ENCODE measurements around the gene LARGE1.

Gene LARGE1

GRCh38 chr22:33758961-33759360 is 161.3 kb downstream of the LARGE1 start:
- DNase-seq: no peak

- DNase-seq: no peak
Observed at GRCh38 chr22:33757802-33758483, 162.3 kb downstream of the LARGE1 start.

DNA sequence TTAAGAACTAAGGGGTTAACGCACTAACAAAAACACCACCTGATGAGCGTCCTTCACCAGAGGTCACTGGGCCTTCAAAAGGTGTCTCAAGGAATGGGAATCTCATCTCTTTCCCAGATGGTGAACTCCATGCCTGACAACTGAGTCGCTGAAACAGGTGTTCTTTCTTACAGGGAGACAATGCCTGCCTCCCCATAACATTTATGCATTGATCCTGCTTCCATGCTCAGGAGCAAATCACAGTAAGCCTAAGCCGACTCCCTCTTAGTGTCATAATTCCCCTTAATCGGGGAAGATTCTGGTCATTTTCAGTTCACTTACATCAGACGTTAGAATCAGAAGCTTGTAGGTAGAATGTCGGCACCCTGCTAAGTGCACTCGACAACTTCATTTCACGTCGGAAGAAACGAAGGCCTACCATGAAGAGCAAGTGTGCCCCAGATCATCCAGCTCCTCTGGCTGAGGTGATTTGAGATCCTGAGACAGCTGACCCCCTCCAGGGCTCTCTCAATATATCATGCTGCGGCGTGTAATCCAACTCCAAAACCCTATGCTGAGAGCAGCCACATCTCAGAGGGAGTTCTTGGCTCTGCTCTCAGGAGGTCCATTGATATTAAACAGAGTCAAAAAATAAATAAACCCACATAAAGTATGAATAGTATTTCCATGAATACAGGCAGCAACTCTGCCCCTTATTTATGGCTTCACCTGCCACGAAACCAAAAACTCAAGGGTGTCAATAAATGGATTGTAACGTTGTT is 163.1 kb downstream of the LARGE1 start:
- DNase-seq: no peak

DNA sequence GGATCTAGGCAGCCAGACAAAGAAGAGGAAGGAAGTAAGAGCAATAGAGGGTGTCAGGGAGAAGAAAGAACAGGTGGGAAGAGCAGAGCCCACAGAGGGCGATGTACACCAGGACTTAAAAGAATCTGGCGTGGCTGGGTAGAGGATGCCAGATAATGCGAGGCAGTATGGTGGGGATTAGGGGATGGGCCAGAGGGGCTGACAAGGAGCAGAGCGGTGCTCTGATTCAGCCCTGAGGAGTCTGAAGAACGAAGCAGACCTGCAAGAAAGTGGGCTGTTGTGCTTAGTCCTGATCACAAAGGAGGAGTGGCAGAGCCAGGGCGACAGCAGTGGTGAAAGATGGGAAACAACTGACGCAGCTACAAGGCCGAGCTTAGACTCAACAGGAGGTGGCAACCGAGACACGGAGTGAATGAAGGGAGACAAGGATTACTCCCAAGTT is 163.7 kb downstream of the LARGE1 start:
- DNase-seq: no peak

DNA sequence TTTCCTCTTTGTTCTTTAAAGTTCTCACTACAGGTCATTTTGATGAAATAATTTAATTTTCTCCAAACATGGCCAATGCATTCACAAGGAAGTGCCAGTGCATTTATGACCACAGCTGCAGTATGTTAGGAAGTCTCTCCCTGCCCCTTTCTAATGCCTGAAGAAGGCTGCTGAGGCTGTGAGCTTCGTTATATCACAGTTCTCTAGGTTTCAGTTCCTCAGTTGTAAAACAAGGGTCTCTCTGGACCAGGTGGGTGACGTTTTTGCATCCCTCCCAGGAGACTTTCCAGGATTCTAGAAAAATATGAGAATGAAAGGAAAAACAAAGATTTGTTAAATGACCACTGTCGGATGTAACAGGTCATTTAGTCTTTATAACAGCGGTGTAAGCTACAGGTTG is 171.6 kb downstream of the LARGE1 start:
- DNase-seq: no peak

DNA sequence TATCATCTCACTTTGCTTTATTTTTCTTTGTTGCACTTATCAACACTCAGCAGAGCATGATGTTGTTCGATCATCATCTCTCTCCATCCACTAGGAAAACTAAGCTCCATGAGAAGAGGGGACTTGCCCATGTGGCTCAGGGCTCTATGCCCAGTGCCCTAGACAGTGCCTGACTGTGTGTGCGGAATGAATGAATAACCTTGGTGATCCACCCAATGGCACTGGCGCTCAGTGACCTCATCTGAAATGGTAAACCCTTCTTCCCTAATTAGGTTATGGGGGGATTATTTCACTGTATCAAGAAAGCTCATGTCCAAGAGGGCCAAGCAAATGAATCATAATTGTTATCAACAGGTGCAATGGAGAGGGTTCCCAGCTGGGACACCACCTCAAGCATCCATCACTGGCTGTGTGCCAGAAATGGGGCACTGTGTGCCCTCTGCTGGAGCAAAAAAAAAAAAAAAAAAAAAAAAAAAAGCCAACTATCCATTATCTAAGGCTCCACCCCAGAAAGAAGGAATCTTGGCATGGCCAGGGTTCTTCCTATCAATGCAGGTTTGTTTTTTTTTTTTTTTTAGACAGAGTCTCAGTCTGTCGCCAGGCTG is 172.6 kb downstream of the LARGE1 start:
- DNase-seq: no peak

DNA sequence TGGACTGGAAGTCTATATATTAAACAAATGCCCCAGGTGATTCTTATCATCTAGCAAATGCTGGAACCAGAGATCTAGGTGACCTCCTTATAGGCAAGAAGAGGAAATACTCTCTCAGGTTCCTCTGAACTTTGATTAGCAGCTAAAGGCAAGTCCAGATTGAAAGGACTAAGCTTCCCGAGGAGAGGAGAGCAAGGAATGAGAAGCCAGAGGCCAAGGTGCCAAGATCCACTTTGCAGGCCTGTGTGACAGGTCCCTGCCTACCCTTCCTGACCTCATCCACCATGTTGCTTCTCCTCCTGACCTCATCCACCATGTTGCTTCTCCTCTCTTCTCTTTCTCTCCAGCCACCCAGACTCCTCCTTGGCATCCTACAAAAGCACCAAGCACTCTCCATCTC is 173.2 kb downstream of the LARGE1 start:
- DNase-seq: no peak

DNA sequence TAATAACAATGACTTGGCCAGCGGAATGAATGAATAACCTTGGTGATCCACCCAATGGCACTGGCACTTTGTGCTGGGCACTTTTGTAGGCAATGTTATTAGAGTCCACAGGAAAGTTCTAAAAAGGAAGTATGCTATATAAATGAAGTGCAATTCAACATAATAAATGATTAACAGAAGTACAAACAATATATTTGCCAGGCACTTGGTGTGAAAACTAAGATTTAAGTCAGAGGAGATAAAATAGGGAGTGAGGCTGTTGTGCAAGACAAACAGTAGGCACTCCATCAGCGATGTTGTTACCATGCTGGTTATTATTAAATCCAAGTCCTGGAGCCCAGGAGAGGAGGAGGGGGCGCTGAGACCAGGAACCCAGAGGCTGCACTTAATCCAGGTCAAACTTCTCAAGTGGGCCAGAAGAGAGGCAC is 173.8 kb downstream of the LARGE1 start:
- no peak for DNase-seq

DNA sequence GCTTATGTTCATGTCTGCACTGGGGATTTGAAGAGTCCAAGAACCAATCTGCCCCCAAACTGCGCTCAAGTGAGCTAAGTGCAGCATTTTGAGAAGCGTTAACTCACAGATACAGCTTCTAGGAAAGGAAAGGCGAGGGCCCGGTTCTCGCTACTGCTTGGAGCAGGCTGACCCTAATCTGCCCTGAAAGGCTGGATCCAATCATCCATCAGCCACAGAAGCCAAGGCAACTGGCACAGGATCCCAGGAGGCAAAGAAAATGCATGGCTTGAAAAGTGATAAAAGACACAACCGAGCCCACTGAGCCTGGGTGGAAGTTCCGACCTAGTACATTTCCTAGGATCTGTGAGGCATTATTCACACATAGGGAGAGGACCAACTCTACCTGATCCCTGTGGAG is 174.8 kb downstream of the LARGE1 start:
- no peak for DNase-seq

DNA sequence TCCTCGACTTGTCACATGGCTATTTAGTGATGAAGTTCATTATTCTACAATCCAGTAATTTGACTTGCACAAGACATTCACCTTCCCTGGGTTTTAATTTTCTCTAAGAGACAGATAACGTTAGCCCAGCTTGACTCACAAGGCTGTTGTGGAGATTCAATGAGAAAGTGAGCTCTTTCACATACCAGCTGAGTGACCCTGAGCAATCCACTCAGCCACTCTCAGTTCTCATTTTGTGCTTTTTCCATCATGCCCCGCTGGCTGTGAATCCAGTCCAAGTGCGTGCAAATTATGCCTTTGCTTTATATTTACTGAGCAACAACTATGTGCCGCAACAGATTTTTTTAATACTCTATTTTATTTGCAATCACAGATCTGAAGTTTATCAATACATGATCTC is 176.5 kb downstream of the LARGE1 start:
- DNase-seq: no peak

- no peak for DNase-seq
Observed at GRCh38 chr22:33741025-33741424, 179.3 kb downstream of the LARGE1 start.

DNA sequence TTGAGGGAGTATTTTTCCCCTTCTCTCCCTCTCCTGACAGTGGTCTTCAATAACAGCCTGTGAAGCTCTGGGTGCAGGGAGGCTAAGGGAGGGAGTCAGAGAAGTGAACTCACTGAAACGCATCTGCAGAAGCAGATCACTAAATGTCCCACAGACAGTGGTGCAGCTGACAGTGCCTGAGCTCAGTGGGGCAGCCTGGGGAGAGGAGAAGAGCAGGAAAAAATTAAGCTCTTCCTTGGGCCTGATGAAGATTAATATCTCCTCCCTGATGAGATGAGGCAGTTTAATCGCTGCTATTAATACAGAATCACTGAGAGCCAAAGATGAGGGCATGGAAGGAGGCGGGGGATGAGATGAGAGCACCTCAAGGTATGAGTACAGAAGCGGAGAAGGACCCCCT is 180.8 kb downstream of the LARGE1 start:
- no peak for DNase-seq

DNA sequence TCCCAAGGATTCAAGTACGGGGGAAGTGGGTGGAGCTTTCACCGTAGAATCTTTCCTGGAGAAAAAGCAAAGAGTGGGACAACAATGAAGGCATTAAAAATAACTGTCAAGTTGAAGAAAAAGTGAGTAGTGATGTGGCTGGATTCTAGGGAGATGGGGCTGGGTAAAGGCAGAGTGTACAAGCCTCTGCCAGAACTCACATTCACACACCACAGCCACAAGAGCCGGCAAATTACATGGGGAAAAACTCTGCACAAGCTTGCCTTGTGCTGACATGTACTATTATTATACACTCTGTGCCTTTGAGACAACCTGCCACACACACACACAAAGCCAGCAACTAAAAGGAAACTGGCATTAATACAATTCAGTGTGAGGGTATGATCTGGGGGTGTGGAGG is 182.6 kb downstream of the LARGE1 start:
- no peak for DNase-seq

DNA sequence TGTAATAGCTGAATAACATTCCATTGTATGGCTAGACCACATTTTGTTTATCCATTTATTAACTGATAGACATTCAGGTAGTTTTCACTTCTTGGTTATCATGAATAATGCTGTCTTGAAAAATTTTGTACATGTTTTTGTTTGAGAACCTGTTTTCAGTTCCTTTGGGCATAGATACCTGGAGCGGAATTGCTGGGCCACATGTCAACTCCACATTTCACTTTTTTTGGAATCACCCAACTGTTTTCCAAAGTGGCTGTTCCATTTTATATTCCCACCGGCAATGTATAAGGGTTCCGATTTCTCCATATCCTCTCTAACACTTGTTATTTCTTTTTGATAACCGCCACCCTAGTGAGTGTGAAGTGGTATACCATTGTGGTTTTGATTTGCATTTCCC is 184.3 kb downstream of the LARGE1 start:
- no peak for DNase-seq

GRCh38 chr22:33728847-33729246 is 191.4 kb downstream of the LARGE1 start:
- DNase-seq: no peak

DNA sequence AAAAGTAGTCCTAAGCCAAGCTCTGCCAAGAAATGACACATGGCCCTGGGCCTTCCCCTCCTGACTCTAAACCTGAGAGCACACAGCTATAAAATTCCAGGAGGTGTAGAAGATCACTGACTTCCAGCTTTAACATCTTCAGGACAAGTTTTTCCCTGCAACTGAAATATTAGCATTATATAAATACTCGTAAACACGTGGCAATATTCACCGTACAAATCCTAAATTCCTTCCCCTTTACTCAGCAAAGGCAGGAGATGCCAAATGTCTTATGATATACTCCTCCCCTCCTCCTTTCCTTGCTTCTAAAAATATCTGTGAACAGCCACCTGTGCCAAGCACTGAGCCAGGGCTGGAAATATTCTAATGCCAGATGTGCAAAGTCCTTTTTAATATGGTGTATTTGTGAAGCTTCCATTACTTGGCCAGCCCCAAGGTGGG is 194.0 kb downstream of the LARGE1 start:
- no peak for DNase-seq

DNA sequence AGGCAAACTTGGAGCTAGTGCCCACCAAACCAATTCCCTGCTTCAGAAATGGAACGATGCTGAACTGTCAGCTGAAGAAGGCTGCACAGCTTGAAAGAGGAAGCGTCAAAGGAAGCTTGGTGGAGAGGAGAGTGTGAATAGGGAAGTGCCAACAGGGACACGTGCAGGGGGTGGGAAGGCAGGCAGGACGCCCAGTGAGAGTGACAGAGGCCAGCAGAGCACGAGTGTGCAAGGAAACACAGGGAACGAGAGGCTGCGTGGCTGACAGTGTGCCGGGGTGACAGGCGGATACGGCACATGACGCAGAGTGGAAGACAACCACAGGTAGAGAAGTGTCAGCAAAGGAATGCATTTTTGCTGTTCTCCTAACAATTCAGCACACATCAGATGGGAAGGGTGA is 196.4 kb downstream of the LARGE1 start:
- DNase-seq: no peak

DNA sequence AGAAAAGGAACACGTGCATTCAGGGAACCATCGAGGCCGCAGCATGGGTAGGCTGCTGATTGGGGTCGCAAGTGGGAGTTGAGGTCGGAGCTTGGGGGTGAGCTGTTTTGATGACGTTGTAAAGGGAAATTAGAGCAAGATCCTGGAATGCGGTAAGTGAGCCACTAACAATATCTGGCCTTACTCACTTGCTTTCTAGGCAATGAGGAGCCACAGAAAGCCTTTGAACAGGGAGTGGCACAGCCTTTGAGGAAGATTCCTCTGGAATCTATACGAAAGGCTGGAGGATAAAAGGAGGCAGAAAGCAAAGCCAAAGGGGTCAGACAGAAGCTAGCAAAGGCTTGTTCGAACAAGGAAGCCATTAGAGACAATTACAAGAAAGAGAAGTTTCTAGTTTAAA is 197.5 kb downstream of the LARGE1 start:
- DNase-seq: no peak

DNA sequence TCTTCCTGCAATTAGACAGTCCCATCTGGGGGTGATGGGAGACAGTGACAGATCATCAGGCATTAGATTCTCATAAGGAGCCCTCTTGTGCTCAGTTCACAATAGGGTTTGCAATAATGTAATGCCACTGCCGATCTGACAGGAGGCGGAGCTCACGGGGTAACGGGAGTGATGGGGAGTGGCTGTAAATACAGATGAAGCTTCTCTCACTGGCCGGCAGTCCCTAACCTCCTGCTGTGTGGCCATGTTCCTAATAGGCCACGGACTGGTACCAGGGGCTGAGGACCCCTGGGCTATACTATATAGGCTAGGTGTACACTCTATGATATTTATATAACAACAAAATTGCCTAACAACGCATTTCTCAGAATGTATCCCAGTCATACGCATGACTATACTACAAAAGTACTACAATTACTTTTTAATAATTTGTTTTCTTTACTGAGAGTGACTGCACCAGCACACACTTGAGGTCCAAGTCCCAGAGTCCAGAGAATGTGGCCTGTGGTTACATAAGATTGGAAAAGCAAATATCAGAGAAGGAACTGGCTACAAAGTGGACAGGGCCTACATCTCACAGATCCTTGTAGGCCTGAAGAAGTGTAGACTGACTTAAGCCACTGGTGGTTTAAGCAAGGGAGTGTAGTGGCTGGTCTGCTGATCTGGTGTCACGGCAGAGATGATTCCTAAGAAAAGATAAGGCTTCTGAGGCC is 200.0 kb downstream of the LARGE1 start:
- DNase-seq: no peak

- DNase-seq: no peak
Observed at GRCh38 chr22:33717694-33718396, 202.4 kb downstream of the LARGE1 start.

DNA sequence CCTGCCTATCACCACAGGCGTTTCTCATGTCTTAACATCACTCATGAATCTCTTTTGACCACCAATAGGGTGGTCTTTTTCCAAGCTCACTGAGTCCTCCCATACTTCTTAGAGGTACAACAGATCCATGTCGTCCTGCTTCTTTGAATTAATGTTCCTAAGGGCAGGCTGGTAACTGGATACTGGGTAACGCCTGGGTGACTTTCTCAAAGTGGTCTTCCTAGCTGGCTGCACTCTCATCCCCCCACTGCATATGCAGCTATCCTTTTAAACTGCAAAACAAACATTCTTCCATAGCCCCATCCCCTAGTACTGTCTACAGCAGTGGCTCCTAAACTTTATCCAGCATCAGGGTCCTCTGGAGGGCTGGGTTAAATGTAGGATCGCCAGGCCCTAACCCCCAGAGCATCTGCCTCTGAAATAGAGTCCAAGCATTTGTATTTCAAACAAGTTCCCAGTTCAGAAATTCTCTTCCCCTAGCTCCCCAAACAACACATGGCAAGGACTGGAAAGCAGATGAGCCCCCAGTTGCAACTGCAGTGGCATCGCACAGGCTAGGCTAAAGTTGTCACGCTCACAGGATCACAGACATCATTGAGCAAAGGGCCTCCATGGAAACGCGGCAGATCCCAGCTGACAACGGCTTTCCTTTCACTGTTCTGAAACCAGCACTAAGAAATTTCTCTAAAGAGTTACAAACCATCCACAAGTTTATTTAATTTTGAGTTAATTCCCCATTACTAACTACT is 204.9 kb downstream of the LARGE1 start:
- no peak for DNase-seq

- DNase-seq: no peak
Observed at GRCh38 chr22:33710326-33710725, 209.9 kb downstream of the LARGE1 start.
